Tibial nerve (tissue), 4 donors: Measurements from ENCODE around the gene CD180. TPM values are rescaled to one million over a fixed set of nuclear protein-coding genes. Genes with fewer than 3 reads are reported as not detected.

Source experiments
- DNase-seq, 2 donors: peaks; one replicate each; pipeline ENCODE4 v3.0.0-alpha.2; 2019; ENCODE audit warnings: low spot score in 2 of 2
- H3K27ac ChIP-seq, 4 donors: fragments of 200-600 bp; sonication (generic) in 3 of 4; one replicate each; pipeline ENCODE4 v1.5.1; 2017 to 2019; ENCODE audit warnings: mild to moderate bottlenecking in 1 of 4
- H3K27me3 ChIP-seq, 2 donors: fragments of 200-600 bp; sonication (generic) in 1 of 2; one replicate each; pipeline versions ENCODE4 v1.5.1 to v1.6.0; 2017 to 2019
- H3K36me3 ChIP-seq, 3 donors: fragments of 200-600 bp; sonication (generic); one replicate each; pipeline ENCODE4 v1.5.1; 2018 to 2019
- H3K4me1 ChIP-seq, 4 donors: fragments of 200-600 bp; sonication (generic) in 3 of 4; one replicate each; pipeline ENCODE4 v1.5.1; 2017 to 2019
- H3K4me3 ChIP-seq, 4 donors: fragments of 200-600 bp; sonication (generic) in 3 of 4; one replicate each; pipeline ENCODE4 v1.5.1; 2017 to 2019; ENCODE audit warnings: mild to moderate bottlenecking in 1 of 4, moderate library complexity in 1 of 4
- H3K9me3 ChIP-seq, 4 donors: fragments of 200-600 bp; sonication (generic) in 3 of 4; one replicate each; pipeline ENCODE4 v1.5.1; 2017 to 2019
- CTCF ChIP-seq, 5 experiments: fragments of 200-600 bp in 3 of 5; fragments of 450-650 bp in 2 of 5; sonication (generic) in 3 of 5; IDR thresholded peaks; one replicate each; pipeline ENCODE4 v1.5.1; 2016 to 2019; ENCODE audit warnings: antibody characterized with exemption in 5 of 5, mild to moderate bottlenecking in 3 of 5, moderate library complexity in 2 of 5
- EP300 ChIP-seq, 2 donors: sonication (generic); formaldehyde crosslinking; IDR thresholded peaks; one replicate each; pipeline ENCODE4 v1.6.1; 2017; ENCODE audit warnings: antibody characterized with exemption in 2 of 2, mild to moderate bottlenecking in 1 of 2
- POLR2A ChIP-seq, 2 donors: fragments of 450-650 bp; IDR thresholded peaks; one replicate each; pipeline ENCODE4 v1.6.1; 2017; ENCODE audit warnings: antibody characterized with exemption in 2 of 2, mild to moderate bottlenecking in 2 of 2, moderate library complexity in 2 of 2
- WGBS, 2 donors: methylation state at CpG; one replicate each; pipeline ENCODE4 v1.1.5; 2018; 5-methylcytosine and 5-hydroxymethylcytosine counted together
- total RNA-seq, 4 donors: library from RNA; depleted of rRNA; stranded (reverse); fragments of >200 nt; gene quantifications; one replicate each; pipeline ENCODE4 v1.1.0, GENCODE V29; 2016

The CD180 gene
- total RNA-seq, 4 donors from 2014 or later, result 0.21 to 2.7 (median 0.52) TPM

- H3K4me3 ChIP-seq, result peak overlapping the region; percentile 7 to 45 (median 32)
- TF ChIP-seq POLR2A (IDR thresholded peaks at IDR 0.05) (no peak), CTCF (IDR thresholded peaks at IDR 0.05) (peak in 1 of 5 experiments; percentile 40)
- H3K27me3 ChIP-seq, result no peaks in the 10 kb centered on the region
- no peaks in the 10 kb centered on the region for H3K9me3 ChIP-seq
- WGBS, 2 donors, result 57 to 60% methylated on average over 22 to 25 of the region's 31 CpGs
- H3K4me1 ChIP-seq, result peaks cover 0 to 15% (median 2%) of the 10 kb centered on the region in 4 donors
- peak overlapping the region in 3 of 4 donors; percentile 77 to 89 (median 85) for H3K27ac ChIP-seq
- DNase-seq, result no peak
- peaks cover 0 to 27% (median 0%) of the 10 kb centered on the region in 3 donors for H3K36me3 ChIP-seq
Measured at GRCh38 chr5:67166460-67167285, 29.9 kb downstream of the CD180 start.

GRCh38 chr5:67165526-67166459, 30.8 kb downstream of the CD180 start:
- H3K36me3 ChIP-seq, result peaks cover 0 to 27% (median 0%) of the 10 kb centered on the region in 3 donors
- H3K9me3 ChIP-seq, result no peaks in the 10 kb centered on the region
- H3K4me1 ChIP-seq, result peaks cover 0 to 15% (median 2%) of the 10 kb centered on the region in 4 donors
- peak overlapping the region; percentile 7 to 45 (median 32) for H3K4me3 ChIP-seq
- TF ChIP-seq CTCF (IDR thresholded peaks at IDR 0.05) (peak; percentile 78 to 92 (median 84)), POLR2A (IDR thresholded peaks at IDR 0.05) (no peak), EP300 (IDR thresholded peaks at IDR 0.05) (peak in 1 of 2 donors; percentile 59)
- 32 to 45% methylated on average over 35 to 36 of the region's 36 CpGs for WGBS, 2 donors
- DNase-seq, result peak; percentile 75 to 84
- no peaks in the 10 kb centered on the region for H3K27me3 ChIP-seq
- peak overlapping the region in 3 of 4 donors; percentile 77 to 89 (median 85) for H3K27ac ChIP-seq

- 95 to 99% methylated on average over 11 to 17 of the region's 17 CpGs for WGBS, 2 donors
- H3K4me1 ChIP-seq, result peaks cover 0 to 15% (median 2%) of the 10 kb centered on the region in 4 donors
- H3K9me3 ChIP-seq, result no peaks in the 10 kb centered on the region
- H3K36me3 ChIP-seq, result peaks cover 0 to 27% (median 0%) of the 10 kb centered on the region in 3 donors
- no peaks in the 10 kb centered on the region for H3K27me3 ChIP-seq
- no peak overlapping the region for H3K4me3 ChIP-seq
- no peak for DNase-seq
- peak overlapping the region in 2 of 4 donors; percentile 77 to 89 for H3K27ac ChIP-seq
- TF ChIP-seq EP300 (IDR thresholded peaks at IDR 0.05) (no peak), POLR2A (IDR thresholded peaks at IDR 0.05) (no peak), CTCF (IDR thresholded peaks at IDR 0.05) (no peak)
Measured at GRCh38 chr5:67164856-67165525, 31.6 kb downstream of the CD180 start.

- no peak overlapping the region for H3K4me3 ChIP-seq
- H3K36me3 ChIP-seq, result peaks cover 0 to 27% (median 0%) of the 10 kb centered on the region in 3 donors
- 92 to 94% methylated on average over 32 to 33 of the region's 33 CpGs for WGBS, 2 donors
- H3K27ac ChIP-seq, result no peak overlapping the region
- TF ChIP-seq EP300 (IDR thresholded peaks at IDR 0.05) (no peak), CTCF (IDR thresholded peaks at IDR 0.05) (no peak), POLR2A (IDR thresholded peaks at IDR 0.05) (no peak)
- no peaks in the 10 kb centered on the region for H3K27me3 ChIP-seq
- DNase-seq, result no peak
- peaks cover 0 to 15% (median 2%) of the 10 kb centered on the region in 4 donors for H3K4me1 ChIP-seq
- H3K9me3 ChIP-seq, result no peaks in the 10 kb centered on the region
Measured at GRCh38 chr5:67163863-67164595, 32.6 kb downstream of the CD180 start.
